Sigmoid colon (tissue), 7 donors: Measurements from ENCODE around the gene FGF12. TPM values are rescaled to one million over a fixed set of nuclear protein-coding genes. Genes with fewer than 3 reads are reported as not detected.

Source experiments
- DNase-seq: peaks from one replicate; pipeline ENCODE4 v3.0.0-alpha.2; 2019
- H3K27ac ChIP-seq, 4 donors: fragments of 200-600 bp; sonication (generic); one replicate each; pipeline ENCODE4 v1.5.1; 2016 to 2019; ENCODE audit warnings: mild to moderate bottlenecking in 1 of 4
- H3K27me3 ChIP-seq, 3 donors: fragments of 200-600 bp; sonication (generic); one replicate each; pipeline ENCODE4 v1.5.1; 2019; ENCODE audit warnings: mild to moderate bottlenecking in 1 of 3
- H3K36me3 ChIP-seq, 4 donors: fragments of 200-600 bp; sonication (generic); one replicate each; pipeline ENCODE4 v1.5.1; 2016 to 2019
- H3K4me1 ChIP-seq, 4 donors: fragments of 200-600 bp; sonication (generic); one replicate each; pipeline ENCODE4 v1.5.1; 2017 to 2019
- H3K4me3 ChIP-seq, 4 donors: fragments of 200-600 bp; sonication (generic); one replicate each; pipeline ENCODE4 v1.5.1; 2017 to 2019; ENCODE audit warnings: mild to moderate bottlenecking in 2 of 4, moderate library complexity in 1 of 4
- H3K9me3 ChIP-seq, 4 donors: fragments of 200-600 bp in 3 of 4; sonication (generic) in 3 of 4; one replicate each; pipeline versions ENCODE4 v1.5.1 to v1.6.1; 2013 to 2019
- EP300 ChIP-seq, 4 donors: sonication (generic); formaldehyde crosslinking; IDR thresholded peaks; one replicate each; pipeline ENCODE4 v1.6.1; 2017; ENCODE audit warnings: antibody characterized with exemption in 4 of 4
- POLR2A ChIP-seq, 2 donors: fragments of 450-650 bp; IDR thresholded peaks; one replicate each; pipeline ENCODE4 v1.6.1; 2016; ENCODE audit warnings: antibody characterized with exemption in 2 of 2, mild to moderate bottlenecking in 2 of 2, moderate library complexity in 2 of 2
- POLR2AphosphoS5 ChIP-seq, 4 donors: sonication (generic); formaldehyde crosslinking; IDR thresholded peaks; one replicate each; pipeline ENCODE4 v1.6.1; 2017; ENCODE audit warnings: antibody characterized with exemption in 4 of 4
- WGBS, 2 donors: extraction: QIAGEN DNeasy Blood & Tissue Kit; methylation state at CpG; one replicate each; pipeline ENCODE4 v1.1.7; 2013; 5-methylcytosine and 5-hydroxymethylcytosine counted together
- intact Hi-C: fragments of 100-400 bp; cut with DNase I; formaldehyde crosslinking; loops from one replicate; pipeline ENCODE4 v1.15.1; 2023
- polyA plus RNA-seq, 3 donors: library from polyadenylated mRNA; stranded (reverse); fragments of 200-250 nt; gene quantifications; one replicate each; pipeline ENCODE4 v1.2.3, GENCODE V29; 2013
- total RNA-seq, 4 donors: library from RNA; depleted of rRNA; stranded (reverse); fragments of >200 nt; gene quantifications; one replicate each; pipeline ENCODE4 v1.1.0, GENCODE V29; 2016
- TF ChIP-seq, protein P1 (sequence below), 4 experiments: fragments of 450-650 bp in 3 of 4; fragments of 200-600 bp in 1 of 4; IDR thresholded peaks; one replicate each; pipeline ENCODE4 v1.5.1; 2016 to 2019; ENCODE audit warnings: antibody characterized with exemption in 4 of 4, mild to moderate bottlenecking in 3 of 4, moderate library complexity in 2 of 4
- donor health status: healthy with polysubstance abuse.
- donor health status: Bipolar disorder and iron deficiency.
- donor health status: healthy.

The FGF12 gene
- total and polyA plus RNA-seq, 7 donors = 0.32 to 7.8 (median 1.8) TPM

DNA sequence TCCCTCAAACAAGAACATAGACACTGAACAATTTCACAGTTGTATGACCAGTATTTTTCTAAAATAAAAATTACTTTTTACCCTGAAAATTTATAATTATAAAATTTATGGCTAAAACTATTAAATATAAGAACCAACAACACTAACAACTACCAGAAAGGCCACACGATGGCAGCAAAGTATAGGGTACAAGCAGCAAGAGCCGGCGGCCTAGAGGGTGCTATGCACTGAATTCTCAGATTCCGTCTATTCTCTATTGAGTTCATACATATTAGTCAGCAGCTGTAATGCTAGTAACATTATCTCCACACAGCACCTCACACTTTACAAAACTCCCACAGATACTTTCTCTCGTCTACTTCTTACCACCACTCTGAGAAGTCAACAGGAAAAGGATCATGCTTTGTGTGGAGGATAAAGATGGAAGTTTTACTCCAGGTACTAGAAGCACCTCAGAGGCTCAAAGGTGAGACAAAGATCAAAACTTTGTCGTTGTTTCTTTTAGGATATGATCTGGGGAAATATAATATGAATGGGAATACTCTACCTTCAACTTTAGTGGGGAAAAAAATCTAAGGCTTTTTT, 160.5 kb downstream of the FGF12 start:
- H3K27me3 ChIP-seq = no peaks in the 10 kb centered on the region
- WGBS, 2 donors = 11 to 19% methylated on average over 6 of the region's 6 CpGs
- H3K4me1 ChIP-seq = peaks cover 0 to 7% (median 5%) of the 10 kb centered on the region in 4 donors
- TF ChIP-seq, protein P1, sequence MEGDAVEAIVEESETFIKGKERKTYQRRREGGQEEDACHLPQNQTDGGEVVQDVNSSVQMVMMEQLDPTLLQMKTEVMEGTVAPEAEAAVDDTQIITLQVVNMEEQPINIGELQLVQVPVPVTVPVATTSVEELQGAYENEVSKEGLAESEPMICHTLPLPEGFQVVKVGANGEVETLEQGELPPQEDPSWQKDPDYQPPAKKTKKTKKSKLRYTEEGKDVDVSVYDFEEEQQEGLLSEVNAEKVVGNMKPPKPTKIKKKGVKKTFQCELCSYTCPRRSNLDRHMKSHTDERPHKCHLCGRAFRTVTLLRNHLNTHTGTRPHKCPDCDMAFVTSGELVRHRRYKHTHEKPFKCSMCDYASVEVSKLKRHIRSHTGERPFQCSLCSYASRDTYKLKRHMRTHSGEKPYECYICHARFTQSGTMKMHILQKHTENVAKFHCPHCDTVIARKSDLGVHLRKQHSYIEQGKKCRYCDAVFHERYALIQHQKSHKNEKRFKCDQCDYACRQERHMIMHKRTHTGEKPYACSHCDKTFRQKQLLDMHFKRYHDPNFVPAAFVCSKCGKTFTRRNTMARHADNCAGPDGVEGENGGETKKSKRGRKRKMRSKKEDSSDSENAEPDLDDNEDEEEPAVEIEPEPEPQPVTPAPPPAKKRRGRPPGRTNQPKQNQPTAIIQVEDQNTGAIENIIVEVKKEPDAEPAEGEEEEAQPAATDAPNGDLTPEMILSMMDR (IDR thresholded peaks at IDR 0.05) = peak; percentile 43 to 70 (median 50)
- no peak for TF ChIP-seq POLR2AphosphoS5 (IDR thresholded peaks at IDR 0.05)
- H3K27ac ChIP-seq = no peak overlapping the region
- intact Hi-C loops = loop anchor here (5.0 kb wide), 1 partner anchor 1006 kb away; no protein-coding TSS in a partner anchor
- H3K36me3 ChIP-seq = no peaks in the 10 kb centered on the region
- DNase-seq = peak; percentile 76
- H3K4me3 ChIP-seq = no peak overlapping the region
- no peaks in the 10 kb centered on the region for H3K9me3 ChIP-seq

DNA sequence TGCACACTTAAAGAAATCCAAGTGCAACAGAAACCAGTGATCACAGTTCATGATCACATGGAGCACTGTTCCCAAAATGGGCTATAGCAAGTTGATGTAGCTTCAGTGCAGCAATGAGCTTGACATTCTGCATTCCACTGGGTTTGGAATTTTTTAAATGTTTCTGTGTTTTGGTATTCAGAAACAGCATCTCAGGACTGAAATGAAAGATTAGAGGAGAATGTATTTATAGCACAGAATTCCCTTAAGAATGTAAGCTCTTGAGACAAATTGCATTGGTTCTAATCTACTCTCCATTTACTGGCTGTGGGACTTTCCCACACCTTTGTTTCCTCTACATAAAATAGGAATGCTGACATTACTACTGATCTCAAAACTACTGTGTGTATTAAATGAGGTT, 162.7 kb downstream of the FGF12 start:
- no peaks in the 10 kb centered on the region for H3K27me3 ChIP-seq
- no peak overlapping the region for H3K4me3 ChIP-seq
- TF ChIP-seq POLR2A (IDR thresholded peaks at IDR 0.05) (no peak), EP300 (IDR thresholded peaks at IDR 0.05) (no peak)
- TF ChIP-seq, protein P1 (IDR thresholded peaks at IDR 0.05) = no peak
- no peaks in the 10 kb centered on the region for H3K9me3 ChIP-seq
- H3K4me1 ChIP-seq = no peaks in the 10 kb centered on the region
- no peak overlapping the region for H3K27ac ChIP-seq
- intact Hi-C loops = loop anchor here (5.0 kb wide), 1 partner anchor 1008 kb away; no protein-coding TSS in a partner anchor
- no peaks in the 10 kb centered on the region for H3K36me3 ChIP-seq
- DNase-seq = no peak

DNA sequence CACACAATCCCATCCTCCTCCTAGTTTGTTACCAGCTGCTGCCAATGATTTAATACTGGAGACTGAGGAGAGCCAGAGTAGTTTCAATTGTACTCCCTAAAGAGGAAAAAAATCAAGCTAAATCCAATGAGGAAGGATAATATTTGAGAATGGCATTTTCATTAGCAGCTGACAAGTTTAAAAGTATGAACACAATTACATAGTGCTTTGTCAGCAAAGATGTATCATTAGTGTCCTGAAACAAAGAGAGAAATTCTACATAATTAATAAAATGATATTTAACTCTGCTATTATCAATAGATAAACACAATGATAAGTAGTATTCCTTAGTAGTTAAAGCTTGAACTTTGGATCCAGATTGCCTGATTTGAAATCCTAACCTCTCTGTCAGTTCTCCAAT, 163.9 kb downstream of the FGF12 start:
- no peak for TF ChIP-seq EP300 (IDR thresholded peaks at IDR 0.05)
- TF ChIP-seq, protein P1 (IDR thresholded peaks at IDR 0.05) = no peak
- no peak for TF ChIP-seq POLR2AphosphoS5 (IDR thresholded peaks at IDR 0.05)
- TF ChIP-seq POLR2A (IDR thresholded peaks at IDR 0.05) = no peak
- intact Hi-C loops = no loop called here
- Histone ChIP-seq H3K36me3 (no peaks in the 10 kb centered on the region), H3K27me3 (no peaks in the 10 kb centered on the region), H3K4me1 (no peaks in the 10 kb centered on the region), H3K27ac (no peak overlapping the region), H3K4me3 (no peak overlapping the region), H3K9me3 (no peaks in the 10 kb centered on the region)
- DNase-seq = no peak

DNA sequence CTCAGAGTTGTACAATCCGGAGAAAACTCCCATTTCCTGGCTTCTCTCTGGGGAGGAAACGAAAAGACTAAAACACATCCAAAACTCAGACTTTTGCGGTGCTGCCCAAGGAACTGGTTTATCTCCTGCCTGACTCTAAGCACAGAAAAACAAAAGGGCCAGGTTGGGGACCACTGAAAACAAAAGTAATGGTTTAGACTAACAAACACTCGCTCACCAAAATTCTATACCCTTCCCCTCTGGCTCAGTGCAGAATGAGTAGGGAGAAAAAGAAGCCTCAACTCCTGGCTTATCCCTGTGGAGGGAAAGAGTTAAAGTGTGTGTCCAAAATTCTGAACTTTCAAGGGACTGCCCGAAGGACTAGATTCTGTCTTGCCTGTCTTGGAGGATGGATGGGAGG, 173.6 kb downstream of the FGF12 start:
- TF ChIP-seq, protein P1 (IDR thresholded peaks at IDR 0.05) = no peak
- TF ChIP-seq POLR2AphosphoS5 (IDR thresholded peaks at IDR 0.05) (no peak), POLR2A (IDR thresholded peaks at IDR 0.05) (no peak), EP300 (IDR thresholded peaks at IDR 0.05) (no peak)
- H3K27me3 ChIP-seq = no peaks in the 10 kb centered on the region
- WGBS, 2 donors = 79 to 84% methylated on average over 5 of the region's 5 CpGs
- no peaks in the 10 kb centered on the region for H3K4me1 ChIP-seq
- H3K4me3 ChIP-seq = no peak overlapping the region
- intact Hi-C loops = no loop called here
- DNase-seq = no peak
- H3K9me3 ChIP-seq = no peaks in the 10 kb centered on the region
- no peak overlapping the region for H3K27ac ChIP-seq
- no peaks in the 10 kb centered on the region for H3K36me3 ChIP-seq

DNA sequence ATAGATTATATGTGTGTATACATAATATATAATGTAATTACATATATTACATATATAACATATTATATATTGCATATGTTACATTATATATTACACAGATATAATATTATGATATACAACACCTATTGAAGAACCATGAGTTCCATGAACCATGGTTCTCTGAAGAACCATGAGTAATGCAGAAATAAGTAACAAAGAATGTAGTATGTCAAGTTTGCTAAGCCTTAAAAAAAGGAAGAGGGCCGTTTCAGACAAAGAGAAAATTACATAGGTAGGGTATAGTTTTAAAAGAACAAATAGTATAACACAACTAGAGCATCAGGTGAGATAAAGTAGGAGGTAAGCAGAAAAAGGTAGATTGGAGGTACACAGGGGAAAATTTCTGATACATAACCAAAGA, 177.0 kb downstream of the FGF12 start:
- Histone ChIP-seq H3K4me1 (no peaks in the 10 kb centered on the region), H3K27ac (no peak overlapping the region), H3K4me3 (no peak overlapping the region), H3K27me3 (no peaks in the 10 kb centered on the region), H3K9me3 (no peaks in the 10 kb centered on the region), H3K36me3 (no peaks in the 10 kb centered on the region)
- TF ChIP-seq POLR2AphosphoS5 (IDR thresholded peaks at IDR 0.05) (no peak), EP300 (IDR thresholded peaks at IDR 0.05) (no peak), POLR2A (IDR thresholded peaks at IDR 0.05) (no peak)
- TF ChIP-seq, protein P1 (IDR thresholded peaks at IDR 0.05) = no peak
- no peak for DNase-seq
- 18 to 34% methylated on average over 1 of the region's 1 CpG for WGBS, 2 donors
- intact Hi-C loops = no loop called here
